ENCODE data around the gene APBA2.

Gene APBA2

GRCh38 chr15:28932361-28932760 is 46.6 kb downstream of the APBA2 start:
- TF ChIP-seq ZFX (IDR thresholded peaks at IDR 0.05), result no peak
- no peak for TF ChIP-seq CTCF (conservative IDR thresholded peaks at IDR 0.05)
- no peak overlapping the region for H3K27ac ChIP-seq

- H3K27ac ChIP-seq, result no peak overlapping the region
- TF ChIP-seq CTCF (conservative IDR thresholded peaks at IDR 0.05) (no peak), ZFX (IDR thresholded peaks at IDR 0.05) (no peak)
These were observed 48.1 kb downstream of the APBA2 start for GRCh38 chr15:28933710-28934445.

- no peak overlapping the region for H3K27ac ChIP-seq
These were observed 48.9 kb downstream of the APBA2 start for GRCh38 chr15:28934645-28935044.

GRCh38 chr15:28935316-28935715 is 49.5 kb downstream of the APBA2 start:
- no peak for TF ChIP-seq ZFX (IDR thresholded peaks at IDR 0.05)
- TF ChIP-seq CTCF (conservative IDR thresholded peaks at IDR 0.05), result no peak; the same call in 1 of the 2 replicates

More at GRCh38 chr15:28934645-28935044, 48.9 kb downstream of the APBA2 start:
- no peak for TF ChIP-seq ZFX (IDR thresholded peaks at IDR 0.05)
- no peak for TF ChIP-seq CTCF (conservative IDR thresholded peaks at IDR 0.05)

GRCh38 chr15:28936081-28936480 is 50.3 kb downstream of the APBA2 start:
- no peak overlapping the region for H3K27ac ChIP-seq
- TF ChIP-seq ZFX (IDR thresholded peaks at IDR 0.05) (no peak), CTCF (conservative IDR thresholded peaks at IDR 0.05) (no peak)

More at GRCh38 chr15:28935316-28935715, 49.5 kb downstream of the APBA2 start:
- no peak overlapping the region for H3K27ac ChIP-seq

- TF ChIP-seq CTCF (conservative IDR thresholded peaks at IDR 0.05), result no peak
- TF ChIP-seq ZFX (IDR thresholded peaks at IDR 0.05), result no peak
- H3K27ac ChIP-seq, result no peak overlapping the region
These were observed 50.7 kb downstream of the APBA2 start for GRCh38 chr15:28936481-28936881.

- TF ChIP-seq ZFX (IDR thresholded peaks at IDR 0.05), result no peak
- no peak for TF ChIP-seq CTCF (conservative IDR thresholded peaks at IDR 0.05)
- H3K27ac ChIP-seq, result no peak overlapping the region
These were observed 51.5 kb downstream of the APBA2 start for GRCh38 chr15:28937271-28937670.

All from C4-2B (cell line).